Ovary (tissue), 3 donors: ENCODE results near the gene CACNG6.

Experiments used
- CTCF ChIP-seq, 3 donors: fragments of 450-650 bp in 2 of 3; fragments of 200-600 bp in 1 of 3; IDR thresholded peaks; one replicate each; pipeline versions ENCODE4 v1.5.1 to v1.8.0; 2016 to 2022; ENCODE audit warnings: antibody characterized with exemption in 3 of 3, mild to moderate bottlenecking in 1 of 3
- EP300 ChIP-seq: sonication (generic); formaldehyde crosslinking; IDR thresholded peaks from one replicate; pipeline ENCODE4 v1.6.1; 2017; ENCODE audit warnings: antibody characterized with exemption
- POLR2A ChIP-seq: fragments of 450-650 bp; IDR thresholded peaks from one replicate; pipeline ENCODE4 v1.6.1; 2017; ENCODE audit warnings: antibody characterized with exemption, mild to moderate bottlenecking, moderate library complexity
- donor health status: DM: no; HTN: no; CAD: no.

- TF ChIP-seq CTCF (IDR thresholded peaks at IDR 0.05) (no peak), POLR2A (no peak), EP300 (no peak)
These were observed 2.5 kb upstream of the CACNG6 start for GRCh38 chr19:53988981-53989380.
